Measurements from ENCODE around the gene PDCL2. TPM values are rescaled to one million over a fixed set of nuclear protein-coding genes. Genes with fewer than 3 reads are reported as not detected.
"Not testable (repeated sequence)": the region's sequence is repeated elsewhere in the genome, so short reads cannot be mapped to it uniquely, and the experiment has no call there.

The PDCL2 gene
- total RNA-seq, 1 experiment from 2014 or later = not detected

DNA sequence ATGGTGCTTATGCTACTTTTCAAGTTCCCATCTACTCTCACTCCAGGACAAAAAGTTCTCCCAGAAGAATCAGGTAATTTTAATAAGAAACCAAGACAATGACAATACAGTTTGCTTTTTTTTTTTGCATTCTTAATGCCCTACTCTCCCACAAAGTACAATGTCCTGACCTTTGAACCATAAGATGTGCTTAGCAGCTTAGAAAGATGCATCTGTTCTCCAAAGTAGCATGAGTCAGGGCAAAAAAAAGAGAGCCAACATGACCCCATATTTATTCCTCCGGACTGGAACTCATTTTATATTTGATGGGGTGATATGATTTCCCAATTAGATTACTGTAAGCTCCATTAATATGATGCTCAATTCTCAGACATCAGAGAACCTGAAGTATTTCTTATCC is 16.5 kb upstream of the PDCL2 start:
- DNase-seq = no peak
- Mint-ChIP-seq H3K27me3 (ENCODE audit: unreplicated experiment) (no peaks in the 10 kb centered on the region), H3K4me3 (ENCODE audit: low read depth, unreplicated experiment) (no peak overlapping the region), H3K27ac (ENCODE audit: unreplicated experiment) (no peak overlapping the region), H3K9me3 (ENCODE audit: low read depth, unreplicated experiment) (no peaks in the 10 kb centered on the region), H3K4me1 (ENCODE audit: low read depth, unreplicated experiment) (no peaks in the 10 kb centered on the region), H3K36me3 (ENCODE audit: insufficient read depth, unreplicated experiment) (no peaks in the 10 kb centered on the region)
- CTCF ChIA-PET = no interaction called here
- no TSS peak for BruUV-seq (replicated peaks)
- intact Hi-C loops (cut with micrococcal nuclease; ENCODE audit: unreplicated experiment) = no loop called here
- no peak for TF ChIP-seq CTCF (IDR thresholded peaks at IDR 0.05; ENCODE audit: unreplicated experiment)

DNA sequence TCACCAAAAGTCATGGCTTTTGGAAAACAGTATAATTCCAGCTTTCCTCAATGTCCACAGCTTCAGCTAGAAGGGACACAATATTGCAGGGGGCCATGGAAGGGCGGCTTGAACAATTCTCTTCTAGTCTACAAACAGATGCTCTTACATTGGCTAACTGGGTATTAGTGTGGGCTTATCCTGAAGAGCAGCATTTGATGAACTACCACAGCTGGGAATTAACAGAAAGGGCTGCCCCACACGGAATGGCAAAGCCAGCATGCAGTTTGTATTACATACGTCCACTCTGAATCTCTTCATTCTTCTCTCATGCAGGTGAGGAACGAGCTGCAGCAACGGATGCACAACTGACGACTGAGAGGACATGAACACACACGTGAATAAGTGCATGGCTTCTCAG is 13.0 kb upstream of the PDCL2 start:
- Mint-ChIP-seq H3K27ac (ENCODE audit: unreplicated experiment) (no peak overlapping the region), H3K4me1 (ENCODE audit: low read depth, unreplicated experiment) (no peaks in the 10 kb centered on the region), H3K36me3 (ENCODE audit: insufficient read depth, unreplicated experiment) (no peaks in the 10 kb centered on the region), H3K9me3 (ENCODE audit: low read depth, unreplicated experiment) (no peaks in the 10 kb centered on the region), H3K4me3 (ENCODE audit: low read depth, unreplicated experiment) (no peak overlapping the region), H3K27me3 (ENCODE audit: unreplicated experiment) (no peaks in the 10 kb centered on the region)
- no peak for TF ChIP-seq CTCF (IDR thresholded peaks at IDR 0.05; ENCODE audit: unreplicated experiment)
- CTCF ChIA-PET = no interaction called here
- no peak for DNase-seq
- intact Hi-C loops (cut with micrococcal nuclease; ENCODE audit: unreplicated experiment) = no loop called here
- no TSS peak for BruUV-seq (replicated peaks)

- intact Hi-C loops (cut with micrococcal nuclease; ENCODE audit: unreplicated experiment) = no loop called here
- no peak for DNase-seq
- Mint-ChIP-seq H3K4me3 (ENCODE audit: low read depth, unreplicated experiment) (no peak overlapping the region), H3K9me3 (ENCODE audit: low read depth, unreplicated experiment) (no peaks in the 10 kb centered on the region), H3K4me1 (ENCODE audit: low read depth, unreplicated experiment) (no peaks in the 10 kb centered on the region), H3K36me3 (ENCODE audit: insufficient read depth, unreplicated experiment) (no peaks in the 10 kb centered on the region), H3K27ac (ENCODE audit: unreplicated experiment) (no peak overlapping the region), H3K27me3 (ENCODE audit: unreplicated experiment) (no peaks in the 10 kb centered on the region)
- CTCF ChIA-PET = no interaction called here
- no TSS peak for BruUV-seq (replicated peaks)
- TF ChIP-seq CTCF (IDR thresholded peaks at IDR 0.05; ENCODE audit: unreplicated experiment) = no peak
Observed at GRCh38 chr4:55600640-55601039, 8.6 kb upstream of the PDCL2 start.

GRCh38 chr4:55598641-55599040 is 6.6 kb upstream of the PDCL2 start:
- H3K36me3 Mint-ChIP-seq (ENCODE audit: insufficient read depth, unreplicated experiment) = no peaks in the 10 kb centered on the region
- no peak for DNase-seq
- intact Hi-C loops (cut with micrococcal nuclease; ENCODE audit: unreplicated experiment) = no loop called here
- no TSS peak for BruUV-seq (replicated peaks)
- no peaks in the 10 kb centered on the region for H3K9me3 Mint-ChIP-seq (ENCODE audit: low read depth, unreplicated experiment)
- no peaks in the 10 kb centered on the region for H3K27me3 Mint-ChIP-seq (ENCODE audit: unreplicated experiment)
- no peak for TF ChIP-seq CTCF (IDR thresholded peaks at IDR 0.05; ENCODE audit: unreplicated experiment)
- H3K4me1 Mint-ChIP-seq (ENCODE audit: low read depth, unreplicated experiment) = no peaks in the 10 kb centered on the region
- H3K27ac Mint-ChIP-seq (ENCODE audit: unreplicated experiment) = no peak overlapping the region
- H3K4me3 Mint-ChIP-seq (ENCODE audit: low read depth, unreplicated experiment) = no peak overlapping the region
- CTCF ChIA-PET = no interaction called here

GRCh38 chr4:55588160-55588559 is 3.9 kb downstream of the PDCL2 start:
- DNase-seq = no peak
- H3K27ac Mint-ChIP-seq (ENCODE audit: unreplicated experiment) = no peak overlapping the region
- BruUV-seq (replicated peaks) = no TSS peak
- intact Hi-C loops (cut with micrococcal nuclease; ENCODE audit: unreplicated experiment) = no loop called here
- no peaks in the 10 kb centered on the region for H3K27me3 Mint-ChIP-seq (ENCODE audit: unreplicated experiment)
- no peaks in the 10 kb centered on the region for H3K4me1 Mint-ChIP-seq (ENCODE audit: low read depth, unreplicated experiment)
- CTCF ChIA-PET = no interaction called here
- H3K4me3 Mint-ChIP-seq (ENCODE audit: low read depth, unreplicated experiment) = no peak overlapping the region
- H3K9me3 Mint-ChIP-seq (ENCODE audit: low read depth, unreplicated experiment) = no peaks in the 10 kb centered on the region
- TF ChIP-seq CTCF (IDR thresholded peaks at IDR 0.05; ENCODE audit: unreplicated experiment) = no peak
- H3K36me3 Mint-ChIP-seq (ENCODE audit: insufficient read depth, unreplicated experiment) = no peaks in the 10 kb centered on the region

GRCh38 chr4:55582773-55583172 is 9.3 kb downstream of the PDCL2 start:
- H3K4me1 Mint-ChIP-seq (ENCODE audit: low read depth, unreplicated experiment); DNase-seq; CTCF ChIA-PET; H3K27ac Mint-ChIP-seq (ENCODE audit: unreplicated experiment); BruUV-seq (replicated peaks); H3K27me3 Mint-ChIP-seq (ENCODE audit: unreplicated experiment); H3K36me3 Mint-ChIP-seq (ENCODE audit: insufficient read depth, unreplicated experiment); intact Hi-C loops (cut with micrococcal nuclease; ENCODE audit: unreplicated experiment); H3K4me3 Mint-ChIP-seq (ENCODE audit: low read depth, unreplicated experiment); H3K9me3 Mint-ChIP-seq (ENCODE audit: low read depth, unreplicated experiment): not testable (repeated sequence)
